ENCODE measurements around the gene MCTP1. TPM values are rescaled to one million over a fixed set of nuclear protein-coding genes. Genes with fewer than 3 reads are reported as not detected.

The MCTP1 gene
- total and polyA plus RNA-seq, 7 experiments from 2014 or later, result 0.75 to 38.9 (median 2.3) TPM; not detected in 1

GRCh38 chr5:95222836-95223235 lies 62.1 kb downstream of the MCTP1 start:
- ChIA-PET CTCF (no interaction called here), POLR2A (no interaction called here)
- Mint-ChIP-seq H3K27me3 (peaks cover 0 to 11% (median 0%) of the 10 kb centered on the region in 5 donors), H3K4me1 (no peaks in the 10 kb centered on the region), H3K36me3 (no peaks in the 10 kb centered on the region), H3K27ac (no peak overlapping the region), H3K9me3 (no peaks in the 10 kb centered on the region), H3K4me3 (no peak overlapping the region)
- Histone ChIP-seq H3K4me3 (ENCODE audit: low read length) (no peak overlapping the region), H3K36me3 (ENCODE audit: control insufficient read depth in 2 of 3, insufficient read depth in 3 of 3, low read length in 3 of 3) (no peaks in the 10 kb centered on the region), H3K27ac (ENCODE audit: low read depth, low read length) (no peak overlapping the region), H3K9me3 (ENCODE audit: control insufficient read depth in 2 of 3, low read length in 3 of 3) (no peaks in the 10 kb centered on the region), H3K4me1 (ENCODE audit: control insufficient read depth in 2 of 2, insufficient read depth in 2 of 2, low read length in 2 of 2) (no peaks in the 10 kb centered on the region), H3K27me3 (ENCODE audit: control insufficient read depth in 2 of 2, insufficient read depth in 2 of 2, low read length in 2 of 2) (no peaks in the 10 kb centered on the region)
- DNase-seq, result no peak
- intact Hi-C loops (cut with micrococcal nuclease), result no loop called here
- ATAC-seq, result no peak

- H3K4me3 Mint-ChIP-seq, result no peak overlapping the region
- Histone ChIP-seq H3K4me1 (ENCODE audit: control insufficient read depth in 2 of 2, insufficient read depth in 2 of 2, low read length in 2 of 2) (no peaks in the 10 kb centered on the region), H3K27me3 (ENCODE audit: control insufficient read depth in 2 of 2, insufficient read depth in 2 of 2, low read length in 2 of 2) (no peaks in the 10 kb centered on the region), H3K4me3 (ENCODE audit: low read length) (no peak overlapping the region), H3K27ac (ENCODE audit: low read depth, low read length) (no peak overlapping the region), H3K36me3 (ENCODE audit: control insufficient read depth in 2 of 3, insufficient read depth in 3 of 3, low read length in 3 of 3) (no peaks in the 10 kb centered on the region), H3K9me3 (ENCODE audit: control insufficient read depth in 2 of 3, low read length in 3 of 3) (no peaks in the 10 kb centered on the region)
- ChIA-PET CTCF (no interaction called here), POLR2A (no interaction called here)
- no peaks in the 10 kb centered on the region for H3K36me3 Mint-ChIP-seq
- no peak overlapping the region for H3K27ac Mint-ChIP-seq
- ATAC-seq, result no peak
- H3K27me3 Mint-ChIP-seq, result peaks cover 0 to 8% (median 0%) of the 10 kb centered on the region in 5 donors
- H3K4me1 Mint-ChIP-seq, result no peaks in the 10 kb centered on the region
- intact Hi-C loops (cut with micrococcal nuclease), result no loop called here
- H3K9me3 Mint-ChIP-seq, result no peaks in the 10 kb centered on the region
- no peak for DNase-seq
Measured at GRCh38 chr5:95221234-95221633, 63.7 kb downstream of the MCTP1 start.

DNA sequence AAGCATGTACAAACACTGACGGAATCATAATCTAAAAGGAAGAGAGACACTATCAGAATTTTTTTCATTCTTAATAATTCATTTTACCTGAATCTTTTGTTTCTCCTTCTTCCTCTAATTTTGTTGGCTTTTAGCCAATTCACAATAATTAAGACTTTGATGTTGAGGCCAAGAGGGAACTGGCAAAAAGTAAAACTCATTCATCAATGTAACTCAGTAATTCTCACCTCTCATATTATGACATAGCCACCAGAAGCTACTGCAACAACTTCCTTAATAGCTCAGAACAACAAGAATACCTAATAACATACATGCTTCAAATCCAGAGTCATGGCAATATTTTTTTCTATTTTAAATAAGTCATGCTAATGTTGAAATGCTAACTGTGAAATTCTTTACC lies 64.5 kb downstream of the MCTP1 start:
- intact Hi-C loops (cut with micrococcal nuclease), result no loop called here
- ATAC-seq (no peak), DNase-seq (no peak)
- Mint-ChIP-seq H3K9me3 (no peaks in the 10 kb centered on the region), H3K4me1 (no peaks in the 10 kb centered on the region), H3K36me3 (no peaks in the 10 kb centered on the region), H3K27ac (no peak overlapping the region), H3K4me3 (no peak overlapping the region), H3K27me3 (peaks cover 0 to under 1% (median 0%) of the 10 kb centered on the region in 5 donors)
- H3K9me3 ChIP-seq (ENCODE audit: control insufficient read depth in 2 of 3, low read length in 3 of 3), result no peaks in the 10 kb centered on the region
- no peak overlapping the region for H3K27ac ChIP-seq (ENCODE audit: low read depth, low read length)
- H3K4me3 ChIP-seq (ENCODE audit: low read length), result no peak overlapping the region
- H3K36me3 ChIP-seq (ENCODE audit: control insufficient read depth in 2 of 3, insufficient read depth in 3 of 3, low read length in 3 of 3), result no peaks in the 10 kb centered on the region
- no peaks in the 10 kb centered on the region for H3K4me1 ChIP-seq (ENCODE audit: control insufficient read depth in 2 of 2, insufficient read depth in 2 of 2, low read length in 2 of 2)
- ChIA-PET POLR2A (no interaction called here), CTCF (no interaction called here)
- no peaks in the 10 kb centered on the region for H3K27me3 ChIP-seq (ENCODE audit: control insufficient read depth in 2 of 2, insufficient read depth in 2 of 2, low read length in 2 of 2)

DNA sequence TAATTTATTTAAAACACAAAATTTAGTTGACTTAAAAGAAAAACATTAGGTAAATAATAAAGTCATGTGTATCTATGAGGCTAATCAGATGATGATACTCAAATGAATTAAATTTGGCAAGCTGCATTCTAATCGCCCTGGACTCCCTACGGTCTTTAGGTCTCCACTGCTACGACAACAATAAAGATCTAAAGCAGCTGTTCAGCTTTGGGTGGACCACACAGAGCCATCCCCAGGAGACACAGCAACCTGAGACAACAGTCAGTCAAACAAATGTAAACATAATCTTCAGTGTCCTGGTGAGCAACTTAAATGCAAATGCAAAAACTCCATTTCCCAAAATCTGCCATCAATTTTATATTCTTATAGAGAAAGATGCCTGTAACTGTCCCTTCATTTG lies 65.5 kb downstream of the MCTP1 start:
- H3K4me3 Mint-ChIP-seq, result no peak overlapping the region
- H3K4me1 ChIP-seq (ENCODE audit: control insufficient read depth in 2 of 2, insufficient read depth in 2 of 2, low read length in 2 of 2), result no peaks in the 10 kb centered on the region
- ATAC-seq (no peak), DNase-seq (no peak)
- no peaks in the 10 kb centered on the region for H3K27me3 Mint-ChIP-seq
- intact Hi-C loops (cut with micrococcal nuclease), result no loop called here
- H3K27ac Mint-ChIP-seq, result no peak overlapping the region
- POLR2A ChIA-PET, result no interaction called here
- no peaks in the 10 kb centered on the region for H3K9me3 ChIP-seq (ENCODE audit: control insufficient read depth in 2 of 3, low read length in 3 of 3)
- CTCF ChIA-PET, result no interaction called here
- H3K36me3 Mint-ChIP-seq, result no peaks in the 10 kb centered on the region
- H3K9me3 Mint-ChIP-seq, result peaks cover 0 to 1% (median 0%) of the 10 kb centered on the region in 11 donors
- no peaks in the 10 kb centered on the region for H3K36me3 ChIP-seq (ENCODE audit: control insufficient read depth in 2 of 3, insufficient read depth in 3 of 3, low read length in 3 of 3)
- H3K27ac ChIP-seq (ENCODE audit: low read depth, low read length), result no peak overlapping the region
- no peaks in the 10 kb centered on the region for H3K27me3 ChIP-seq (ENCODE audit: control insufficient read depth in 2 of 2, insufficient read depth in 2 of 2, low read length in 2 of 2)
- H3K4me3 ChIP-seq (ENCODE audit: low read length), result no peak overlapping the region
- H3K4me1 Mint-ChIP-seq, result no peaks in the 10 kb centered on the region

- peaks cover 0 to 3% (median 0%) of the 10 kb centered on the region in 11 donors for H3K9me3 Mint-ChIP-seq
- no peak overlapping the region for H3K27ac Mint-ChIP-seq
- no peak overlapping the region for H3K4me3 ChIP-seq (ENCODE audit: low read length)
- H3K9me3 ChIP-seq (ENCODE audit: control insufficient read depth in 2 of 3, low read length in 3 of 3), result no peaks in the 10 kb centered on the region
- ChIA-PET CTCF (no interaction called here), POLR2A (no interaction called here)
- ATAC-seq (no peak), DNase-seq (no peak)
- no peak overlapping the region for H3K4me3 Mint-ChIP-seq
- H3K36me3 Mint-ChIP-seq, result peaks cover 0 to 2% (median 0%) of the 10 kb centered on the region in 5 donors
- H3K27ac ChIP-seq (ENCODE audit: low read depth, low read length), result no peak overlapping the region
- no peaks in the 10 kb centered on the region for H3K27me3 ChIP-seq (ENCODE audit: control insufficient read depth in 2 of 2, insufficient read depth in 2 of 2, low read length in 2 of 2)
- intact Hi-C loops (cut with micrococcal nuclease), result no loop called here
- H3K4me1 Mint-ChIP-seq, result no peaks in the 10 kb centered on the region
- H3K27me3 Mint-ChIP-seq, result no peaks in the 10 kb centered on the region
- H3K4me1 ChIP-seq (ENCODE audit: control insufficient read depth in 2 of 2, insufficient read depth in 2 of 2, low read length in 2 of 2), result no peaks in the 10 kb centered on the region
- no peaks in the 10 kb centered on the region for H3K36me3 ChIP-seq (ENCODE audit: control insufficient read depth in 2 of 3, insufficient read depth in 3 of 3, low read length in 3 of 3)
Measured at GRCh38 chr5:95217881-95218280, 67.0 kb downstream of the MCTP1 start.

DNA sequence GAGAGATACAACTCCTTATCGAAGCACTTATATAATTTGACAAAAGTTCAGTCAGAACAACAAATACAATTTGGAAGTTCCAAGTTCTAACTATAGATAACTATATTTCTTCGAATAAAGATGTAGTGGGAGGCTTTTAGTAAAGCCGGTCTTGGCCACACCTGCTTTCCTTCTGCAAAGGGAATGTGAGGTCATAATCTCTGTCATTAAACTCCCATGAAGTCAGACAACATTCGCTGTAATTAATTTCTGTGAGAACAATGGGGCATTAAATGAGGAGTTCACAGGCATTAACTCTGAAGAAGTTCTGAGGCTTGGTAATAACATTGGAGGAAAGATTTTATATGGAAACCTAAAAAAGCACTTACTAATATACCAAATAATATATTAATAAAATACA lies 67.5 kb downstream of the MCTP1 start:
- Histone ChIP-seq H3K27me3 (ENCODE audit: control insufficient read depth in 2 of 2, insufficient read depth in 2 of 2, low read length in 2 of 2) (no peaks in the 10 kb centered on the region), H3K36me3 (ENCODE audit: control insufficient read depth in 2 of 3, insufficient read depth in 3 of 3, low read length in 3 of 3) (no peaks in the 10 kb centered on the region), H3K27ac (ENCODE audit: low read depth, low read length) (no peak overlapping the region), H3K9me3 (ENCODE audit: control insufficient read depth in 2 of 3, low read length in 3 of 3) (no peaks in the 10 kb centered on the region), H3K4me1 (ENCODE audit: control insufficient read depth in 2 of 2, insufficient read depth in 2 of 2, low read length in 2 of 2) (no peaks in the 10 kb centered on the region), H3K4me3 (ENCODE audit: low read length) (no peak overlapping the region)
- no peak overlapping the region for H3K27ac Mint-ChIP-seq
- ChIA-PET CTCF (no interaction called here), POLR2A (no interaction called here)
- intact Hi-C loops (cut with micrococcal nuclease), result no loop called here
- peaks cover 0 to 6% (median 1%) of the 10 kb centered on the region in 11 donors for H3K9me3 Mint-ChIP-seq
- DNase-seq, result no peak
- H3K27me3 Mint-ChIP-seq, result no peaks in the 10 kb centered on the region
- H3K4me1 Mint-ChIP-seq, result no peaks in the 10 kb centered on the region
- peaks cover 0 to 5% (median 0%) of the 10 kb centered on the region in 5 donors for H3K36me3 Mint-ChIP-seq
- no peak for ATAC-seq
- H3K4me3 Mint-ChIP-seq, result no peak overlapping the region

DNA sequence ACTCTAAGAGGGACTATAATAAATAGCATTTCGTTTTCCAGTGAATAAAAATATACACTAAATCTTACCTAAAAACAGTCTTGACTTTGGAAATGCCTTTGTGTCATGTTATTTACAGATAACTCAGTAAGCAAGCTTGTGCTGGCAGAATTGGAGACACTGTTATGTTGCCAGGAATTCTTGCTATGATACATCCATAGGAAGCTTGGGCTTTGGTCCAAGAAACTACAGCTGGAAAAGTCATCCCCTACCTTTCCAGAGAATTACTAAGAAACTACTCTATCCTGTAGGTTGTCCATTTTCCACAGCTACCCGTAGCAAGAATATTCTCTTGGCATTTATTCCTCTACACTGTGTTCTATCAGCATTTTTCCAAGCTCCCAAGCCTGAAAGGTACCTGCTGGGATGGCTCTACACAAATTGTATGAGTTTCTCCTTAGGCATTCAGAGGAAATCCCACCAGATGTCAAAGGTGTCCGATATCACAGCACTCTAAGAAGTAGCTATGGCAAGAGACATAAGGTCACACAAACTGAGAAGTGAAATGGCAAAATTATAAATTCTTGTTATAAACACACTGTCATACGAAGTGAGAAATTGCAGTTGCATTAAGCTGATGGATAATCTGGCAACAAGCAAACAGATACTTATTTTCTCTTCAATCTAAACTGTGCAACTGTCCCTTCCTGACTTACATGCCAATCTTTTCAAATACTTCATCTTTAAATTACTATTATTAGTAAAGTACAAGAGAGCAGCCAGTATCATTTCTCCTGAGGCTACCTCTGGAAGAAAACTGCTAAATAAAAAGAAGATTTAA lies 68.5 kb downstream of the MCTP1 start:
- Mint-ChIP-seq H3K9me3 (peaks cover 0 to 11% (median 4%) of the 10 kb centered on the region in 11 donors), H3K36me3 (peaks cover 0 to 11% (median 0%) of the 10 kb centered on the region in 5 donors), H3K4me1 (no peaks in the 10 kb centered on the region), H3K4me3 (no peak overlapping the region), H3K27ac (no peak overlapping the region), H3K27me3 (peaks cover 0 to 6% (median 4%) of the 10 kb centered on the region in 5 donors)
- no peak overlapping the region for H3K27ac ChIP-seq (ENCODE audit: low read depth, low read length)
- intact Hi-C loops (cut with micrococcal nuclease), result no loop called here
- POLR2A ChIA-PET, result no interaction called here
- no peaks in the 10 kb centered on the region for H3K36me3 ChIP-seq (ENCODE audit: control insufficient read depth in 2 of 3, insufficient read depth in 3 of 3, low read length in 3 of 3)
- ATAC-seq (no peak), DNase-seq (no peak)
- H3K4me1 ChIP-seq (ENCODE audit: control insufficient read depth in 2 of 2, insufficient read depth in 2 of 2, low read length in 2 of 2), result no peaks in the 10 kb centered on the region
- H3K27me3 ChIP-seq (ENCODE audit: control insufficient read depth in 2 of 2, insufficient read depth in 2 of 2, low read length in 2 of 2), result no peaks in the 10 kb centered on the region
- no peaks in the 10 kb centered on the region for H3K9me3 ChIP-seq (ENCODE audit: control insufficient read depth in 2 of 3, low read length in 3 of 3)
- no peak overlapping the region for H3K4me3 ChIP-seq (ENCODE audit: low read length)
- CTCF ChIA-PET, result no interaction called here

Measured in naive thymus-derived CD4-positive, alpha-beta T cell (primary cell).